ENCODE measurements around the gene ZMPSTE24.
A peak's percentile ranks its signal among the peaks of the same experiment; 100 is the strongest.

Gene ZMPSTE24

GRCh38 chr1:40303790-40304189 is 45.8 kb downstream of the ZMPSTE24 start:
- DNase-seq (ENCODE audit: low read depth) = no peak

- no peak for DNase-seq (ENCODE audit: low read depth)
Measured at GRCh38 chr1:40305451-40305850, 47.4 kb downstream of the ZMPSTE24 start.

- DNase-seq (ENCODE audit: low read depth) = no peak
Measured at GRCh38 chr1:40305871-40306270, 47.8 kb downstream of the ZMPSTE24 start.

- no peak for DNase-seq (ENCODE audit: low read depth)
Measured at GRCh38 chr1:40306296-40306695, 48.3 kb downstream of the ZMPSTE24 start.

- DNase-seq (ENCODE audit: low read depth) = no peak
Measured at GRCh38 chr1:40307186-40307585, 49.1 kb downstream of the ZMPSTE24 start.

- DNase-seq (ENCODE audit: low read depth) = no peak
Measured at GRCh38 chr1:40308036-40308727, 50.1 kb downstream of the ZMPSTE24 start.

GRCh38 chr1:40309374-40310128 is 51.5 kb downstream of the ZMPSTE24 start:
- DNase-seq (ENCODE audit: low read depth) = no peak

- DNase-seq (ENCODE audit: low read depth) = no peak
Measured at GRCh38 chr1:40310129-40310461, 52.1 kb downstream of the ZMPSTE24 start.

- DNase-seq (ENCODE audit: low read depth) = no peak
Measured at GRCh38 chr1:40310983-40311642, 53.1 kb downstream of the ZMPSTE24 start.

GRCh38 chr1:40311692-40312091 is 53.7 kb downstream of the ZMPSTE24 start:
- DNase-seq (ENCODE audit: low read depth) = no peak

- no peak for DNase-seq (ENCODE audit: low read depth)
Measured at GRCh38 chr1:40312238-40313205, 54.5 kb downstream of the ZMPSTE24 start.

GRCh38 chr1:40313329-40313957 is 55.4 kb downstream of the ZMPSTE24 start:
- no peak for DNase-seq (ENCODE audit: low read depth)

- DNase-seq (ENCODE audit: low read depth) = no peak
Measured at GRCh38 chr1:40313958-40314720, 56.1 kb downstream of the ZMPSTE24 start.

GRCh38 chr1:40314721-40315238 is 56.7 kb downstream of the ZMPSTE24 start:
- no peak for DNase-seq (ENCODE audit: low read depth)

- DNase-seq (ENCODE audit: low read depth) = peak; percentile 76
Measured at GRCh38 chr1:40315239-40315794, 57.3 kb downstream of the ZMPSTE24 start.

GRCh38 chr1:40315795-40316594 is 58.0 kb downstream of the ZMPSTE24 start:
- no peak for DNase-seq (ENCODE audit: low read depth)

GRCh38 chr1:40316595-40317393 is 58.8 kb downstream of the ZMPSTE24 start, which contains the start of gene COL9A2:
TSS of gene COL9A2 (minus strand) at chr1:40317286. CDS start at chr1:40317197, 89 bp downstream.
- DNase-seq (ENCODE audit: low read depth) = peak; percentile 48

GRCh38 chr1:40317394-40318074 is 59.5 kb downstream of the ZMPSTE24 start:
- no peak for DNase-seq (ENCODE audit: low read depth)
